ENCODE data around the gene LRP8.
"Not testable (repeated sequence)": the region's sequence is repeated elsewhere in the genome, so short reads cannot be mapped to it uniquely, and the experiment has no call there.

LRP8 gene

GRCh38 chr1:53210954-53211353 lies 116.9 kb downstream of the LRP8 start:
- DNase-seq (ENCODE audit: low spot score) = no peak

GRCh38 chr1:53210352-53210751 lies 117.5 kb downstream of the LRP8 start:
- no peak for DNase-seq (ENCODE audit: low spot score)

- no peak for DNase-seq (ENCODE audit: low spot score)
These were observed 120.1 kb downstream of the LRP8 start for GRCh38 chr1:53207726-53208125.

GRCh38 chr1:53206735-53207379 lies 121.0 kb downstream of the LRP8 start:
- DNase-seq (ENCODE audit: low spot score) = no peak

- not testable (repeated sequence) for DNase-seq (ENCODE audit: low spot score)
These were observed 121.7 kb downstream of the LRP8 start for GRCh38 chr1:53206083-53206685.

GRCh38 chr1:53205496-53205895 lies 122.4 kb downstream of the LRP8 start:
- DNase-seq (ENCODE audit: low spot score) = not testable (repeated sequence)

GRCh38 chr1:53203466-53203865 lies 124.4 kb downstream of the LRP8 start:
- DNase-seq (ENCODE audit: low spot score) = no peak

GRCh38 chr1:53198241-53198651 lies 129.6 kb downstream of the LRP8 start:
- no peak for DNase-seq (ENCODE audit: low spot score)

- DNase-seq (ENCODE audit: low spot score) = no peak
These were observed 130.3 kb downstream of the LRP8 start for GRCh38 chr1:53197291-53198200.

GRCh38 chr1:53196485-53197290 lies 131.2 kb downstream of the LRP8 start, which contains the start of gene CPT2:
TSS of gene CPT2 (plus strand) at chr1:53196824. CDS start at chr1:53196944, 120 bp downstream.
- peak; percentile 91 for DNase-seq (ENCODE audit: low spot score)

- no peak for DNase-seq (ENCODE audit: low spot score)
These were observed 131.8 kb downstream of the LRP8 start for GRCh38 chr1:53196017-53196484.

- DNase-seq (ENCODE audit: low spot score) = no peak
These were observed 132.4 kb downstream of the LRP8 start for GRCh38 chr1:53195246-53196016.
